ENCODE data around the gene KLF11.

Gene KLF11

GRCh38 chr2:10045561-10046355 is 2.4 kb downstream of the KLF11 start:
- DNase-seq, result no peak

- no peak for DNase-seq
These were observed 3.6 kb downstream of the KLF11 start for GRCh38 chr2:10046931-10047330.

- DNase-seq, result no peak
These were observed 4.5 kb downstream of the KLF11 start for GRCh38 chr2:10047616-10048500.

GRCh38 chr2:10048501-10049171 is 5.3 kb downstream of the KLF11 start:
- DNase-seq, result peak; percentile 35

- no peak for DNase-seq
These were observed 8.9 kb downstream of the KLF11 start for GRCh38 chr2:10052216-10052615.

- DNase-seq, result no peak
These were observed 10.0 kb downstream of the KLF11 start for GRCh38 chr2:10053351-10053750.

GRCh38 chr2:10054424-10054823 is 11.1 kb downstream of the KLF11 start:
- no peak for DNase-seq

GRCh38 chr2:10054976-10055375 is 11.6 kb downstream of the KLF11 start:
- no peak for DNase-seq

GRCh38 chr2:10056439-10056838 is 13.1 kb downstream of the KLF11 start:
- no peak for DNase-seq

GRCh38 chr2:10057231-10058107 is 14.1 kb downstream of the KLF11 start:
- DNase-seq, result no peak

- no peak for DNase-seq
These were observed 15.1 kb downstream of the KLF11 start for GRCh38 chr2:10058251-10059015.

- no peak for DNase-seq
These were observed 15.6 kb downstream of the KLF11 start for GRCh38 chr2:10059016-10059351.

- no peak for DNase-seq
These were observed 16.4 kb downstream of the KLF11 start for GRCh38 chr2:10059552-10060335.

- DNase-seq, result no peak
These were observed 18.0 kb downstream of the KLF11 start for GRCh38 chr2:10061221-10061925.

- DNase-seq, result no peak
These were observed 19.6 kb downstream of the KLF11 start for GRCh38 chr2:10062931-10063365.

- DNase-seq, result no peak
These were observed 20.2 kb downstream of the KLF11 start for GRCh38 chr2:10063566-10063965.

GRCh38 chr2:10064932-10065772 is 21.8 kb downstream of the KLF11 start:
- DNase-seq, result no peak

GRCh38 chr2:10065773-10066055 is 22.4 kb downstream of the KLF11 start:
- no peak for DNase-seq

GRCh38 chr2:10067330-10067729 is 24.0 kb downstream of the KLF11 start:
- no peak for DNase-seq

- no peak for DNase-seq
These were observed 24.5 kb downstream of the KLF11 start for GRCh38 chr2:10067881-10068280.
